NK-92 (cell line): Measurements from ENCODE around the gene CDCP2.
"Not testable (repeated sequence)": the region's sequence is repeated elsewhere in the genome, so short reads cannot be mapped to it uniquely, and the experiment has no call there.

Experiments
- DNase-seq: peaks from one replicate; lab custom pipeline; 2025; ENCODE audit not compliant: unreplicated experiment; lab: John Stamatoyannopoulos, UW

Gene CDCP2

GRCh38 chr1:54168206-54168965 lies 15.6 kb upstream of the CDCP2 start:
- no peak for DNase-seq

- no peak for DNase-seq
Observed at GRCh38 chr1:54167422-54168139, 14.8 kb upstream of the CDCP2 start.

GRCh38 chr1:54166357-54166756 lies 13.6 kb upstream of the CDCP2 start:
- not testable (repeated sequence) for DNase-seq

GRCh38 chr1:54165146-54165545 lies 12.3 kb upstream of the CDCP2 start:
- DNase-seq: no peak

- DNase-seq: no peak
Observed at GRCh38 chr1:54163573-54163972, 10.8 kb upstream of the CDCP2 start.

GRCh38 chr1:54163051-54163450 lies 10.3 kb upstream of the CDCP2 start:
- DNase-seq: no peak

- DNase-seq: no peak
Observed at GRCh38 chr1:54161495-54162168, 8.8 kb upstream of the CDCP2 start.

- DNase-seq: no peak
Observed at GRCh38 chr1:54160351-54160750, 7.6 kb upstream of the CDCP2 start.

GRCh38 chr1:54159733-54160316 lies 7.0 kb upstream of the CDCP2 start:
- no peak for DNase-seq

- no peak for DNase-seq
Observed at GRCh38 chr1:54158071-54158470, 5.3 kb upstream of the CDCP2 start.

- no peak for DNase-seq
Observed at GRCh38 chr1:54157401-54157800, 4.6 kb upstream of the CDCP2 start.

GRCh38 chr1:54156986-54157385 lies 4.2 kb upstream of the CDCP2 start:
- no peak for DNase-seq

GRCh38 chr1:54156201-54156600 lies 3.4 kb upstream of the CDCP2 start:
- no peak for DNase-seq

GRCh38 chr1:54153535-54154439 lies 987 bp upstream of the CDCP2 start:
- DNase-seq: no peak

- no peak for DNase-seq
Observed at GRCh38 chr1:54151013-54151412, 1.8 kb downstream of the CDCP2 start.

GRCh38 chr1:54149734-54150133 lies 3.1 kb downstream of the CDCP2 start:
- no peak for DNase-seq

- no peak for DNase-seq
Observed at GRCh38 chr1:54144366-54144765, 8.4 kb downstream of the CDCP2 start.

GRCh38 chr1:54142146-54142900 lies 10.5 kb downstream of the CDCP2 start:
- no peak for DNase-seq

- DNase-seq: no peak
Observed at GRCh38 chr1:54139711-54140110, 13.1 kb downstream of the CDCP2 start.

- DNase-seq: no peak
Observed at GRCh38 chr1:54138994-54139393, 13.8 kb downstream of the CDCP2 start.
